AG10803 (cell line): Measurements from ENCODE around the gene COL6A6.
"Not testable (repeated sequence)": the region's sequence is repeated elsewhere in the genome, so short reads cannot be mapped to it uniquely, and the experiment has no call there.

Source experiments
- DNase-seq: peaks from one replicate; pipeline ENCODE4 v3.0.0; 2010; ENCODE audit warnings: low read depth
- H3K4me3 ChIP-seq: 2 replicates; pipeline ENCODE4 v1.5.1; 2011; ENCODE audit warnings: mild to moderate bottlenecking, low read length, control low read depth
- TF ChIP-seq, protein P1 (sequence below): conservative IDR thresholded peaks from 2 replicates; pipeline ENCODE4 v1.5.1; 2011; ENCODE audit warnings: mild to moderate bottlenecking, low read length, control low read depth, inconsistent platforms

Gene COL6A6

DNA sequence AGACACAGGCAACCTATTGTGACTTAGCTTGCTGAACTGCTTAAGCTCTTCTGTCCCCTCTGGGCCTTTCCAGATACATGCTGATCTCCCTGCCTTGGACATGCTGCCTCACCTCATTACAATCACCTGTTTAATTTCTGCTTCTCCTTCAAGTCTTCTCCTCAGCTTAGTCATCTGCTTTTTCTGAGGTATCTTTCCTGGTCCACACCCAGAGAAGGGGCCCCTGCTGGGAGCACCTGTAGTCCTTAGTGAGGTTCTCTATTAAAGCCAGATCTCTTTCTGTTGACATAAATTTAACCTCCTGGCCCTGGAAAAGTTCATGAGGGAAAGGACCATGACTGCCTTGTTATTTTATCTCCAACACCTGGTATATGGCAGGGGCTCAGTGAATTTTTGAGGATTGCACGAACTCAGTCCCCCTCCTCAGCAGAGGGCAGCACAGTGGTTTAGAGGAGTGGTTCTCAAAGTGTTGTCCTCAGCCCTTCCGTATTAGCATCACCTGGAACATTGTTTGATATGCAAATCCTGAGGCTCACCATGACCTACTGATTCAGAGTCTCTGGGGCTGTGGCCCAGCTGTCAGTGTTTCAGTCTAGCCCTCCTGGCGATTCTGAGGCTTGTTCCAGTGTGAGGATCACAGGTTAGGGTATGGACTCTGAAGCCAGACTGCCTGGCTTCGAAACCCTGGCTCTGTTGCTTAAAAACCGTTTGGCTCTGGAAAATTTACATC is 12.7 kb downstream of the COL6A6 start:
- DNase-seq, result no peak
- TF ChIP-seq, protein P1, sequence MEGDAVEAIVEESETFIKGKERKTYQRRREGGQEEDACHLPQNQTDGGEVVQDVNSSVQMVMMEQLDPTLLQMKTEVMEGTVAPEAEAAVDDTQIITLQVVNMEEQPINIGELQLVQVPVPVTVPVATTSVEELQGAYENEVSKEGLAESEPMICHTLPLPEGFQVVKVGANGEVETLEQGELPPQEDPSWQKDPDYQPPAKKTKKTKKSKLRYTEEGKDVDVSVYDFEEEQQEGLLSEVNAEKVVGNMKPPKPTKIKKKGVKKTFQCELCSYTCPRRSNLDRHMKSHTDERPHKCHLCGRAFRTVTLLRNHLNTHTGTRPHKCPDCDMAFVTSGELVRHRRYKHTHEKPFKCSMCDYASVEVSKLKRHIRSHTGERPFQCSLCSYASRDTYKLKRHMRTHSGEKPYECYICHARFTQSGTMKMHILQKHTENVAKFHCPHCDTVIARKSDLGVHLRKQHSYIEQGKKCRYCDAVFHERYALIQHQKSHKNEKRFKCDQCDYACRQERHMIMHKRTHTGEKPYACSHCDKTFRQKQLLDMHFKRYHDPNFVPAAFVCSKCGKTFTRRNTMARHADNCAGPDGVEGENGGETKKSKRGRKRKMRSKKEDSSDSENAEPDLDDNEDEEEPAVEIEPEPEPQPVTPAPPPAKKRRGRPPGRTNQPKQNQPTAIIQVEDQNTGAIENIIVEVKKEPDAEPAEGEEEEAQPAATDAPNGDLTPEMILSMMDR, result no peak
- H3K4me3 ChIP-seq, result no peak overlapping the region

DNA sequence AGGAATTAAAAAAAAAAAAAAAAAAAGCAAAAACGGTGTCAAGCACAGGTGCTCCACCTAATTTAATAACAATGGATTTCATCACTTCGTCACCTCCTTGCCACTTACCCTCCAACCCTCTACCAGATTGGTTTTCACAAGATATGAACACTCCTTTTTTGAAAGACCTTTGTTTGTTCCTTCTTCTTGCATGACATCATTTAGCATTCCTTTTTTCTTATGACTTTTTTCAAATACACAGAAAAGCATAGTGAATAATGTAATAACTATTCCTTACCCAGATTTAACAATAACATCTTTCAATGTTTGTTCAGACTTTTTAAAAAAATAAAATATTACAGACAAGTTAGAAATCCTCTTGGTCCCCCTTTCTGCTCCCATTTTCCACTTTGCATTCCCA is 16.3 kb downstream of the COL6A6 start:
- no peak overlapping the region for H3K4me3 ChIP-seq
- TF ChIP-seq, protein P1, result no peak
- DNase-seq, result no peak

DNA sequence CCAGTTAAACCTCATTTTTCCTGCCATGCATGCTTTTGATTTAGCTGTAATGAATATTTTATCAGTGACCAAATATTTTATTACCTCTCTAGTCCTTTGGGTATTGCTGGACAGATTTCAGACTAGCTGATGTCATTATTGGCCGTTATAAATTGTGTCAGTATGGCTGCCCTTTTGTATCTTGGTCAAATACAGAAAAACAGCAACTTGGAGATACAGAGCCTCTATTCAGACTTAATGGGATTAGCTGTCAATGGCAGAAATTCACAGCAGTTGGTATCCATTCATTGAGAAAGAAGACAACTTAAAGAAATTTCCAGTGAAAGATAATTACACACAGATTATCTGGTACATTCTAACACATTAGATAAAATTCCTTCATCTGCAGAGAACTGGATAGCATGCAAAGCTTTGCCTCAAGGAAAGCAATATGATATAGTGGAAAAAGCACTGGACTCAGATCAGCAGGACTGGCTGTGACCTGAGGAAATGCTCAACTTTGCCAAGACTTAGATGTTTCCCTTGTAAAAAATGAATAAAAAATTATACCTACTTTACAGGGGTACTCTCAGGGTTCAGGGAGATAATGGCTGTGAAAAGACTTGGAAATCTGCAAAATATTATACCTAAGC is 20.8 kb downstream of the COL6A6 start:
- no peak overlapping the region for H3K4me3 ChIP-seq
- DNase-seq, result no peak
- TF ChIP-seq, protein P1, result no peak

DNA sequence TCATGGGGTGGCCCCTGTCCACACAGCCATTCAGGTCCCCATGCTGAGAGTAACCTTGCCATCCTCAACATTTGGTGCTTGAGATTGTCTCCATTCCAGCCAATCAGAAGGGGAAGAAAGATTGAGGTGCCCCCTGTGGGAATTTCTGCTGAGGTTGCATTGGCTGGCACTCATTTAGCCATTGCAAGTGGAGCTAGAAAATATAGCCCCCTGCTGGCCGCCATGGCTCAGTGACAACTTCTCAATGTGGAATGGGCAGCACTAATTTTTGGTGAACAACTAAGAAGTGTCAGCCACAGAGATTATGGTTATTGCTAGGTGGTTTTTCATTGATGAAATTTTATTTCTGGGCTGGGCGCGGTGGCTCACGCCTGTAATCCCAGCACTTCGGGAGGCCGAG is 22.0 kb downstream of the COL6A6 start:
- TF ChIP-seq, protein P1, result peak; percentile 65
- H3K4me3 ChIP-seq, result no peak overlapping the region
- DNase-seq, result peak; percentile 41

DNA sequence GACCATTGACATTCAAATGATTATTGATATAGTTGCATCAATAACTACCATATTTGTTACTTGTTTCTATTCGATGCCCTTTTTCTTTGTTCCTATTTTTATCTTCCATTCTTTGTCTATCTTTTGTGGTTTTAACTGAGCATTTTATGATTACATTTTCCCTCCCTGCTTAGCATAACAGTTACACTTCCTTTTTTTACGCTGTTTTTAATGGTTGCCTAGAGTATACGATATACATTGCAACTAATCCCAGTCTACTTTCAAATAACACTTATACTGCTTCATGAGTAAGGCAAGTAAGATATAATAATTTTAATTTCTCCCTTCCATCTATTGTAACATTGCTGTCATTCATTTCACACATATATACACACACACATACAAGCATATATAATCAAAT is 26.3 kb downstream of the COL6A6 start:
- no peak overlapping the region for H3K4me3 ChIP-seq
- no peak for DNase-seq
- TF ChIP-seq, protein P1, result no peak

DNA sequence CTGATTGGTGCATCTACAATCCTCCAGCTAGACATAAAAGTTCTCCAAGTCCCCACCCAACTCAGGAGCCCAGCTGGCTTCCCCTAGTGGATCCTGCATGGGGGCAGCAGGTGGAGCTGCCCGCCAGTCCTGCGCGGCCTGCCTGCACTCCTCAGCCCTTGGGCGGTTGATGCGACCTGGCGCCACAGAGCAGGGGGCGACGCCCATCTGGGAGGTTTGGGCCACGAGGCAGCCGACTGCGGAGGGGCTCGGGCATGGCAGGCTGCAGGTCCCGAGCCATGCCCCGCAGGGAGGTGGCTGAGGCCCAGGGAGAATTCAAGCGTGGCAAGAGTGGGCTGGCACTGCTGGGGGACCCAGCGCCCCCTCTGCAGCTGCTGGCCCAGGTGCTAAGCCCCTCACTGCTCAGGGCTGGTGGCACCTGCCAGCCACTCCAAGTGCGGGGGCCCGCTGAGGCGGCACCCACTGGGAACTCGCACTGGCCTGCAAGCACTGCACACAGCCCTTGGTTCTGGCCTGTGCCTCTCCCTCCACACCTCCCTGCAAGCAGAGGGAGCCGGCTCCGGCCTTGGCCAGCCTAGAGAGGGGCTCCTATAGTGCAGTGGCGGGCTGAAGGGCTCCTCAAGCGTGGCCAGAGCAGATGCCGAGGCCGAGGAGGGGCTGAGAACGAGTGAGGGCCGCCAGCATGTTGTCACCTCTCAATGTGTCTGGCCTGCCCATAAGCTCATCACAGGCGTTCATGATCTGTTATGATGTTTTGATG is 30.1 kb downstream of the COL6A6 start:
- H3K4me3 ChIP-seq, result no peak overlapping the region
- TF ChIP-seq, protein P1, result no peak
- no peak for DNase-seq

DNA sequence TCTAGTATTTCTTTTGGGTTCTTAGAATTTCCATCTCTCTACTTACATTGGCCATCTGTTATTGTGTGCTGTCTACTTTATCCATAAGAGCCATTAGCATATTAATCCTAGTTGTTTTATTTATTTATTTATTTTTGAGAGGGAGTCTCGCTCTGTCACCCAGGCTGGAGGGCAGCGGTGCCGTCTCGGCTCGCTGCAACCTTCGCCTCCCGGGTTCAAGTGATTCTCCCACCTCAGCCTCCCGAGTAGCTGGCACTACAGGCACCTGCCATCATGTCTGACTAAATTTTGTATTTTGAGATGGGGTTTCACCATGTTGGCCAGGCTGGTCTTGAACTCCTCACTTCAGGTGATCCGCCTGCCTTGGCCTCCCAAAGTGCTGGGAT is 30.7 kb downstream of the COL6A6 start:
- DNase-seq, H3K4me3 ChIP-seq: not testable (repeated sequence)
